HCT116 (cell line): ENCODE data around the gene SNX25. TPM values are rescaled to one million over a fixed set of nuclear protein-coding genes. Genes with fewer than 3 reads are reported as not detected.

Experiments used
- ATAC-seq: fragments of 200-7000 bp; cut with Tn5 transposase; 2 replicates; pipeline ENCODE4 v1.9.1; 2020; ENCODE audit warnings: mild to moderate bottlenecking, moderate library complexity
- BruUV-seq: library from RNA; stranded (reverse); fragments of 400-500 nt; replicated peaks from 2 replicates; lab custom pipeline; 2021; lab: Mats Ljungman, UMichigan
- CTCF ChIA-PET: fragments of 300-600 bp; sonication (Branson Sonifier 250); formaldehyde crosslinking; loops from one replicate; lab custom pipeline; 2021; ENCODE audit warnings: antibody characterized with exemption; lab: Charles Lee
- POLR2A ChIA-PET: fragments of 300-600, 350-600 bp; sonication (Branson Sonifier 250); formaldehyde crosslinking; loops from one replicate; lab custom pipeline; 2021; ENCODE audit warnings: antibody characterized with exemption; lab: Charles Lee
- RAD21 ChIA-PET, 2 experiments: fragments of 300-600 bp; sonication (Branson Sonifier 250); formaldehyde crosslinking; loops; one replicate each; lab custom pipeline; 2023; ENCODE audit warnings: low total read pairs in 2 of 2; ENCODE audit not compliant: uncharacterized antibody in 2 of 2, unreplicated experiment in 2 of 2, low non-redundant PET in 1 of 2; lab: Charles Lee
- DNase-seq: peaks from one replicate; pipeline ENCODE4 v3.0.0-alpha.2; 2010; ENCODE audit warnings: low read depth, low spot score
- H2AFZ ChIP-seq: fragments of 200-600 bp; shearing (Covaris generic), sonication (generic); 2 replicates; pipeline ENCODE4 v1.6.1; 2017; ENCODE audit warnings: low read depth, mixed run types, mixed read lengths, antibody characterized with exemption, low read length; ENCODE audit not compliant: poor library complexity, severe bottlenecking
- H3K27ac ChIP-seq: 2 replicates; pipeline ENCODE4 v1.5.1; 2012; ENCODE audit warnings: low read depth, low read length
- H3K27me3 ChIP-seq: fragments of 200-600 bp; sonication (generic); 2 replicates; pipeline ENCODE4 v1.6.1; 2016; ENCODE audit warnings: mixed run types, low read length, mixed read lengths; ENCODE audit not compliant: insufficient read depth
- H3K36me3 ChIP-seq, 2 experiments: fragments of 200-500 bp in 1 of 2; fragments of 200-600 bp in 1 of 2; sonication (Bioruptor generic) in 1 of 2; sonication (generic) in 1 of 2; 2 replicates each; pipeline versions ENCODE4 v1.5.1 to v1.6.1; 2014 to 2016; ENCODE audit warnings: low read length in 2 of 2, inconsistent platforms in 1 of 2, mixed read lengths in 1 of 2, mixed run types in 1 of 2; ENCODE audit not compliant: insufficient read depth in 2 of 2, control insufficient read depth in 1 of 2
- H3K4me1 ChIP-seq, 2 experiments: fragments of 200-600 bp in 1 of 2; sonication (generic) in 1 of 2; 2 replicates each; pipeline versions ENCODE4 v1.5.1 to v1.6.1; 2012 to 2017; ENCODE audit warnings: low read length in 2 of 2, inconsistent platforms in 1 of 2, mild to moderate bottlenecking in 1 of 2, mixed read lengths in 1 of 2, mixed run types in 1 of 2, moderate library complexity in 1 of 2; ENCODE audit not compliant: insufficient read depth in 2 of 2, control insufficient read depth in 1 of 2
- H3K4me2 ChIP-seq: fragments of 200-600 bp; sonication (generic); 2 replicates; pipeline ENCODE4 v1.6.1; 2017; ENCODE audit warnings: mixed run types, low read length, mixed read lengths
- H3K4me3 ChIP-seq, 2 experiments: fragments of 200-600 bp in 1 of 2; sonication (generic) in 1 of 2; replicated peaks in 1 of 2; 2 replicates each; pipeline ENCODE4 v1.5.1; 2011 to 2016; ENCODE audit warnings: low read length in 2 of 2, control low read depth in 1 of 2, low read depth in 1 of 2, mild to moderate bottlenecking in 1 of 2, mixed read lengths in 1 of 2, mixed run types in 1 of 2
- H3K79me2 ChIP-seq: fragments of 200-600 bp; sonication (generic); 2 replicates; pipeline ENCODE4 v1.6.1; 2017; ENCODE audit warnings: mild to moderate bottlenecking, mixed run types, low read length, moderate library complexity, mixed read lengths; ENCODE audit not compliant: insufficient read depth
- H3K9ac ChIP-seq: fragments of 200-600 bp; sonication (generic); 2 replicates; pipeline ENCODE4 v1.6.1; 2016; ENCODE audit warnings: low read length, mixed read lengths
- H3K9me2 ChIP-seq: fragments of 200-600 bp; sonication (generic), shearing (Covaris generic); 2 replicates; pipeline ENCODE4 v1.6.1; 2017; ENCODE audit warnings: mixed run types, mild to moderate bottlenecking, moderate library complexity; ENCODE audit not compliant: insufficient read depth
- H3K9me3 ChIP-seq, 2 experiments: fragments of 200-500 bp in 1 of 2; fragments of 200-600 bp in 1 of 2; sonication (Bioruptor generic) in 1 of 2; sonication (generic) in 1 of 2; 2 replicates each; pipeline ENCODE4 v1.6.1; 2014 to 2017; ENCODE audit warnings: low read length in 2 of 2, mixed read lengths in 2 of 2, inconsistent platforms in 1 of 2, low read depth in 1 of 2, mild to moderate bottlenecking in 1 of 2, mixed run types in 1 of 2, moderate library complexity in 1 of 2; ENCODE audit not compliant: control insufficient read depth in 1 of 2, insufficient read depth in 1 of 2
- H4K20me1 ChIP-seq: fragments of 200-600 bp; sonication (generic), shearing (Covaris generic); 2 replicates; pipeline ENCODE4 v1.6.1; 2017; ENCODE audit warnings: mixed run types, mild to moderate bottlenecking, moderate library complexity; ENCODE audit not compliant: insufficient read depth
- CTCF ChIP-seq, 3 experiments: fragments of 200-600 bp in 1 of 3; sonication (generic) in 1 of 3; IDR thresholded peaks in 2 of 3; conservative IDR thresholded peaks in 1 of 3; 2 replicates each; pipeline ENCODE4 v1.5.1; 2012 to 2017; ENCODE audit warnings: low read depth in 2 of 3, low read length in 2 of 3, antibody characterized with exemption in 1 of 3, borderline replicate concordance in 1 of 3, control low read depth in 1 of 3, mild to moderate bottlenecking in 1 of 3, mixed read lengths in 1 of 3, mixed run types in 1 of 3, moderate library complexity in 1 of 3; ENCODE audit not compliant: insufficient read depth in 1 of 3
- EGR1 ChIP-seq: IDR thresholded peaks from 2 replicates; pipeline ENCODE4 v1.6.1; 2012; ENCODE audit warnings: low read depth
- ELF1 ChIP-seq: IDR thresholded peaks from 2 replicates; pipeline ENCODE4 v1.6.1; 2012; ENCODE audit warnings: low read depth, borderline replicate concordance
- EZH2 ChIP-seq: fragments of 200-600 bp; sonication (generic); IDR thresholded peaks from 2 replicates; pipeline ENCODE4 v1.6.1; 2017; ENCODE audit warnings: antibody characterized with exemption, mixed run types
- EZH2phosphoT487 ChIP-seq: fragments of 200-600 bp; IDR thresholded peaks from 2 replicates; pipeline ENCODE4 v1.6.1; 2018; ENCODE audit warnings: antibody characterized with exemption, borderline replicate concordance
- FOSL1 ChIP-seq: IDR thresholded peaks from 2 replicates; pipeline ENCODE4 v1.6.1; 2012; ENCODE audit warnings: low read depth
- JUND ChIP-seq: IDR thresholded peaks from 2 replicates; pipeline ENCODE4 v1.6.1; 2012
- MAX ChIP-seq: IDR thresholded peaks from 2 replicates; pipeline ENCODE4 v1.6.1; 2012
- POLR2A ChIP-seq: IDR thresholded peaks from 2 replicates; pipeline ENCODE4 v1.7.0; 2011; ENCODE audit warnings: borderline replicate concordance; ENCODE audit not compliant: insufficient read depth, insufficient read length; ENCODE audit errors: extremely low read depth
- POLR2AphosphoS5 ChIP-seq: IDR thresholded peaks from 2 replicates; pipeline ENCODE4 v1.6.1; 2011; ENCODE audit warnings: mild to moderate bottlenecking, low read depth, low read length, moderate library complexity
- RAD21 ChIP-seq: IDR thresholded peaks from 2 replicates; pipeline ENCODE4 v1.6.1; 2012; ENCODE audit warnings: low read depth, mild to moderate bottlenecking
- SP1 ChIP-seq: IDR thresholded peaks from 2 replicates; pipeline ENCODE4 v1.6.1; 2012; ENCODE audit warnings: low read depth
- SRF ChIP-seq: IDR thresholded peaks from 2 replicates; pipeline ENCODE4 v1.6.1; 2012; ENCODE audit warnings: low read depth
- YY1 ChIP-seq: IDR thresholded peaks from 2 replicates; pipeline ENCODE4 v1.6.1; 2011; ENCODE audit warnings: low read length, low read depth, moderate library complexity, mild to moderate bottlenecking; ENCODE audit not compliant: insufficient replicate concordance; ENCODE audit errors: extremely low read depth
- ZBTB33 ChIP-seq: IDR thresholded peaks from 2 replicates; pipeline ENCODE4 v1.6.1; 2011; ENCODE audit warnings: mild to moderate bottlenecking, low read length, moderate library complexity; ENCODE audit not compliant: insufficient replicate concordance; ENCODE audit errors: extremely low read depth
- ZFX ChIP-seq: fragments of 450-650 bp; IDR thresholded peaks from 2 replicates; pipeline ENCODE4 v1.6.1; 2017
- intact Hi-C: fragments of 100-400 bp; cut with micrococcal nuclease; formaldehyde crosslinking; loops from 2 replicates; pipeline ENCODE4 v1.10.0; 2022
- total RNA-seq: library from RNA; stranded (reverse); gene quantifications from one replicate; pipeline ENCODE4 v1.2.1, GENCODE V29; 2021; ENCODE audit not compliant: unreplicated experiment

SNX25 gene
- total RNA-seq, 1 experiment from 2014 or later: 20.9 TPM

GRCh38 chr4:185411849-185412248 lies 202.5 kb downstream of the SNX25 start:
- Histone ChIP-seq H3K9me2 (no peaks in the 10 kb centered on the region), H3K27ac (no peak overlapping the region), H2AFZ (no peak overlapping the region), H3K9ac (no peak overlapping the region), H3K4me2 (no peak overlapping the region), H3K4me3 (no peak overlapping the region), H3K36me3 (peaks cover 0 to 4% of the 10 kb centered on the region in 2 experiments; a peak in 1 of 4 replicates), H3K79me2 (no peaks in the 10 kb centered on the region), H4K20me1 (no peaks in the 10 kb centered on the region), H3K27me3 (no peaks in the 10 kb centered on the region), H3K4me1 (no peaks in the 10 kb centered on the region), H3K9me3 (no peaks in the 10 kb centered on the region)
- ATAC-seq (no peak), DNase-seq (no peak)
- POLR2A ChIA-PET: no interaction called here
- no TSS peak for BruUV-seq
- RAD21 ChIA-PET: no interaction called here
- intact Hi-C loops: no loop called here
- no peak for TF ChIP-seq ZFX
- no peak for TF ChIP-seq MAX
- no peak for TF ChIP-seq RAD21
- TF ChIP-seq ELF1: no peak
- CTCF ChIA-PET: no interaction called here

- Histone ChIP-seq H3K79me2 (no peaks in the 10 kb centered on the region), H3K27me3 (no peaks in the 10 kb centered on the region), H3K4me1 (no peaks in the 10 kb centered on the region), H3K27ac (no peak overlapping the region), H4K20me1 (no peaks in the 10 kb centered on the region), H2AFZ (no peak overlapping the region), H3K9me2 (no peaks in the 10 kb centered on the region), H3K4me2 (no peak overlapping the region), H3K4me3 (no peak overlapping the region), H3K36me3 (peaks cover 0 to 9% of the 10 kb centered on the region in 2 experiments; a peak in 1 of 4 replicates), H3K9ac (no peak overlapping the region), H3K9me3 (no peaks in the 10 kb centered on the region)
- ChIA-PET POLR2A (no interaction called here), CTCF (no interaction called here), RAD21 (no interaction called here)
- ATAC-seq: no peak
- intact Hi-C loops: no loop called here
- no peak for DNase-seq
- BruUV-seq: no TSS peak
- TF ChIP-seq MAX: no peak
- no peak for TF ChIP-seq SP1
- no peak for TF ChIP-seq ELF1
- no peak for TF ChIP-seq ZBTB33
- TF ChIP-seq POLR2AphosphoS5: no peak
- no peak for TF ChIP-seq SRF
- no peak for TF ChIP-seq EZH2phosphoT487
- TF ChIP-seq FOSL1: no peak
- TF ChIP-seq YY1: no peak
- no peak for TF ChIP-seq CTCF (IDR thresholded peaks at IDR 0.05 in 2 of 3, conservative IDR thresholded peaks at IDR 0.05 in 1 of 3; ENCODE audit: borderline replicate concordance in 1 of 3, insufficient read depth in 1 of 3, low read depth in 2 of 3, low read length in 2 of 3)
- no peak for TF ChIP-seq JUND
- no peak for TF ChIP-seq EGR1
- no peak for TF ChIP-seq ZFX
- no peak for TF ChIP-seq POLR2A
- no peak for TF ChIP-seq EZH2
Measured at GRCh38 chr4:185412412-185412811, 203.0 kb downstream of the SNX25 start.
